ENCODE data around the gene CHRNE.
"Not testable (repeated sequence)": the region's sequence is repeated elsewhere in the genome, so short reads cannot be mapped to it uniquely, and the experiment has no call there.

Gene CHRNE

GRCh38 chr17:4906642-4907041 lies 3.7 kb upstream of the CHRNE start:
- DNase-seq: not testable (repeated sequence)

DNA sequence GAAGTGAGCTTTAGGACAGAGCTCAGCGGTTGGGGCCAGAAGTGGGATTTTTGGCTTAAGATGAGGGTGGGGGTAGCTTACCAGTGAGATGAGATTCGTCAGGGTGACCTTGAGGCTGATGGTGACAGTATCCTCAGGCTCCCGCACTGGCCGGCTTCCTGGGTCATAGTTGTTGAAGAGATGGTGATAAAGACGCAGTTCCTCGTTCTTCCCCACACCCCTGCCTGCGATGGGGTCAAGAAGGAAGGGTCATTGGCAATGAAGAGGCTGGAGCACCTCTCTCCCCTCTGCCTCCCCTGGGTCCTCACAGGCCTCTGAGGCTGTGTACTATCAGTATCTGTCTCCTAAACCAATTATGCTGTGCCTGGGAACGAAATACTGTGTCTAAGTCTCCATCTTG lies 358 bp downstream of the CHRNE start:
- DNase-seq: no peak

DNA sequence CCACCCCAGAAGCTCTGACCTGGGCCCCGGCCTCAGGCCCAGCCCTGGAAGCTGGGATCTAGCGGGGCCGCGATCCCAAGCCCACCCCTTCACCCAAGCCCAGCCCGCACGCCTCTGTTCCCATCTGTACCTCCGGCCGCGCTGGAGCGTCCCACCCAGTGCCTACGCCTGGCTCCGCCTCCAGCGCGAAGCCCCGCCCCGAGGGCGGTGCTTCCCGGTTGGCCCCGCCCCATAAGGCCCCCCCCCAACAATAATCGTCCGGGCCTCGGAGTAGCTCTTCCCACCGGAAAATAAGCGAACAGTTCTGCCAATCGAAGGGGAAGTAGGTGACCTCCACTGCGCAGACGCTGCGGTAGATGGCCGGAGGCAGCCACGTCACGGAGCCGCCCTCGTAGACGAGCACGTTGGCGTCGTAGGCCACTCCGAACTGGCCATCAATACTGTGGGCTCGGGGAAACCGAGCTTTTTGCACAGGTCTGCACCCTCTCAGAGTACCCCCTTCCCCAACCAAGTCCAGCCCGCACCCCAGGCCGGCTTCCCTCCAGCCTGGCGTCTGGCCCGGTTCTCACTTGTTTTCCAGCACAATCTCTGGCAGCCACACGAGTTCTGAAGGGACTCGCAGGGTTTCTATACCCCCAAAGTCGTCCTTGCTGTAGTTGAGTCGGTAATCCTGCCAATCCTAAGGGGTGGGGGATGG lies 1.1 kb downstream of the CHRNE start:
- DNase-seq: no peak

GRCh38 chr17:4901108-4901647 lies 1.7 kb downstream of the CHRNE start:
- no peak for DNase-seq

DNA sequence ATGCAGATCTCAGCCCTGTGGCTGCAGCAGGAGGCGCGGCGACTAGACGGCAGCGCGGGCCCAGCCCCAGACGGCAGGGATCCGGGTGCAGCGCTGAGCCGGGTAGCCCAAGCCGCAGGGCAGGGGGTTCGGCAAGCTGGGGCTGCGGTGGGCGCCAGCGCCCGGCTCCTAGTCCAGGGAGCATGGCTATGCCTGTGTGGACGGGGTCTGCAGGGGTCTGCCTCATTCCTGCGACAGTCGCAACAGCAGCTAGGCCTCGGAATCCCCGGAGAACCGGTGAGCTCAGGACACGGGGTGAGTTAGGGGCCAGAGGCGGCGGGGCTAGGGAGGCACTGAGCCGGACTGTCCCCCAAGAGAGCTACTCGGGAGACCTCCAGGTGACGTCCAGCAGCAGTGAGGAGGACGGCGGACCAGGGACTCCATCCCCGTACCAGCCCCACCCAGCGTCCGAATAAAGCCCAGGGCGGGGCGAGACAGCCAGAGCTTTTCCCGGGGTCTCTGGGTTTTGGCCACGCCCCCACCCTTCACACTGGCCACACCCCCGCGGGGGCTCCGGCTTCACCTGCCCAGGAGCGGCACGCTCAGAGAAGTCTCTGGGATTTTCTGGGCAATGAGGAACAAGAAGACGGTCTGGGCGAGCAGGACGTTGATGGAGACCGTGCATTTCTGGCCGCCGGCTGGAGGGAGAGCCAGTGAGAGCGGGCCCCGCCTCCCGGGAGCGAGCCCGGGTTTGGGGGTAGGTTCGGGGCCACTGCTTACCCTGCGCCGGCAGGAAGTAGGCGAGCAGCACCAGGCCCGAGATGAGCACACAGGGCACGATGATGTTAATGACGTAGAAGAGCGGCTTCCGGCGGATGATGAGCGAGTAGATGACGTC lies 2.4 kb downstream of the CHRNE start:
- no peak for DNase-seq

- peak; percentile 79 for DNase-seq
These were observed 3.3 kb downstream of the CHRNE start, which contains the start of gene C17orf107 for GRCh38 chr17:4899341-4900230. TSS of gene C17orf107 (plus strand) at chr17:4899536. CDS start at chr17:4899763, 227 bp downstream.

DNA sequence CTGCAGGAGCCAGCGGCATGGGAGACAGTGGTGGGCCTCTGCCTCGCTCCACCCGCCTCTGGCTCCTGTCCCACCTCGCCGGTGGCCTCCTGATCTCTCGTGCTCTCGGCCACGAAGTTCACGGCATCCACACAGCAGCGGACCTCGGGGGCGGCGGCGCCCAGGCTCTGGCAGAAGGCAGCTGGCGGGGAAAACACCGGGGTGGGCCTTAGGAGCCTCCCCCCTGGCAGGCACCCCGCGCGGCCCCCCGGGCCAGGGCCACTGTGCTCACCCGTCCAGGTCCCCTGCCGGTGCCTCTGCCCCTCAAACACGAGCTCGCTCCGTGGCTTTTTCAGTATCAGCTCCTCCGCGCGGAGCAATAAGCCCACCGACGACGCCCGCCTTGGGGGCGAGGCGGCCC lies 4.0 kb downstream of the CHRNE start:
- no peak for DNase-seq

DNA sequence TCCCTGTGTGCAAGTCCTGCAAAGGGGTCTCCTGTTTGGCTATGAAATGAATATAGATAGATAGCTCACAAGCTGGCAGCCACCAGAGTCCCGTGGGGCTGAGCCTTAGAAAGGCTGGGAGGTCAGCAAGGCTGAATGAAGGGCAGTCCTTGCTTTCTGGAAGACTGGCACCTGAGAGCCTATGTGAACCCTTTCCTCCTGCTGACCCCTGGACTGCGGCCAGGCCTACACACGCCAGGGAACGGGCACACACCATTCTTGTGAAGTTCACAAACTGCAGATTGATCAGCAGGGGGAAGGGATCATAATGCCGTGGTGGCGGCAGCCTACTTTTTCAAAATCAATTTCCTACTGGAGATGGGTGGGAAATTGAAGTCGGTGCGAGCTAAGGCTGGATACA lies 4.5 kb downstream of the CHRNE start:
- no peak for DNase-seq

DNA sequence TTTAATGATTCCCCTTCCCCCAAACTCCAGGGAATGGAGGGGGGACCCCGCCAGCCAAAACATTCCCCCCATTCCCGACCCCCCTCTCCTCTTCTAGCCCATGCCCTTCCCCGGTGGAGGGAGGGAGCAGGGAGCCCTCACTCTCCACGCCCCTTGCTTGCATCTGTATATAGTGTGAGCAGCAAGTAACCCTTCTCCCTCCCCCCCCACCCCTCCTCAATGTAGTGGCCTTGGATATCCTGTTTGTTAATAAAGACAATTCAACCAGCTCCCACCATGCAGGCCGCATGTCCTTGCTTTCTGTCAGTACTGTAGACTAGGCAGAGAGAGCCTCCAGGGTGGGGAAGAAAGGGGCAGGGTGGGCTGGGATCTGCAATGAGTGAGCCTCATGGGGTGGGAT lies 5.1 kb downstream of the CHRNE start:
- no peak for DNase-seq

- DNase-seq: no peak
These were observed 5.7 kb downstream of the CHRNE start for GRCh38 chr17:4897198-4897687.

DNA sequence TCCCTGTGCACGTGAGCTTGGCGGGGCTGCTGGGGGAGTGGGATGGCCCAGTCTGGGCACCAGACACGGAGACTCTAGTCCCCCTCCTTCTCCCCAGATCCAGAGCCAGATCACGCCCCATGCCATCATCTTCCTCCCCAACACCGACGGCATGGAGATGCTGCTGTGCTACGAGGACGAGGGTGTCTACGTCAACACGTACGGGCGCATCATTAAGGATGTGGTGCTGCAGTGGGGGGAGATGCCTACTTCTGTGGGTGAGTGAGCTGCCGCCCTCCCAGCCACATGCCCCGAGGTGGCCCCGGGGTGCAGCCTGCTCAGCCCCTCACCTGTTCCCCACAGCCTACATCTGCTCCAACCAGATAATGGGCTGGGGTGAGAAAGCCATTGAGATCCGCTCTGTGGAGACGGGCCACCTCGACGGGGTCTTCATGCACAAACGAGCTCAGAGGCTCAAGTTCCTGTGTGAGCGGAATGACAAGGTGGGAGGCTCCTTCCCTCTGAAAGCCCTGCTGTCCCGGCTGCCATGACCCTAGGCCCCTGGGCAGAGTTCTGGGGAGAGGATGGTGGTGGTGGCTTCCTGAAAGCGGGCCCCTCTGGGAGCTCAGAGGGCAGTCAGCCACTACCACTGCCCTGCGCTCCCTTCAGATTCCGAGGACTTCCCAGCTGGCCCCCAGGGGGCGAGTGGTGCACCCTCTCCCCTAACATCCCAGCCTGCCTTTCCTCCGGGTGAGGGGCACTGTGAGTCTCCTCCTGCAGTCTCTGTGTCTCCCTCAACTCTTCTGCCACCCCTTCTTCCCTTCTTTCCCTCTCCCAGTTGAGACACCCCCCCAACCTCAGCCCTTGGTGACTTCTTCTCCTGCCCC lies 6.3 kb downstream of the CHRNE start:
- no peak for DNase-seq

- DNase-seq: no peak
These were observed 7.1 kb downstream of the CHRNE start for GRCh38 chr17:4895657-4896331.

DNA sequence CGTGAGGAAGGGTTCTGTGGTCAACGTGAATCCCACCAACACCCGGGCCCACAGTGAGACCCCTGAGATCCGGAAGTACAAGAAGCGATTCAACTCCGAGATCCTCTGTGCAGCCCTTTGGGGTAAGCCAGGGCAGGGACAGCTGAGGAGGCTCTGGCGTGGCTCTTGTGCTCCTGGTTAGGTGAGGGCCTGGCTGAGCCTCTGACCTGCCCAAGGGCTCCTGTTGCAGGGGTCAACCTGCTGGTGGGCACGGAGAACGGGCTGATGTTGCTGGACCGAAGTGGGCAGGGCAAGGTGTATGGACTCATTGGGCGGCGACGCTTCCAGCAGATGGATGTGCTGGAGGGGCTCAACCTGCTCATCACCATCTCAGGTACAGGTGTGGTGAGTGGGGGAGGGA lies 7.8 kb downstream of the CHRNE start:
- no peak for DNase-seq

DNA sequence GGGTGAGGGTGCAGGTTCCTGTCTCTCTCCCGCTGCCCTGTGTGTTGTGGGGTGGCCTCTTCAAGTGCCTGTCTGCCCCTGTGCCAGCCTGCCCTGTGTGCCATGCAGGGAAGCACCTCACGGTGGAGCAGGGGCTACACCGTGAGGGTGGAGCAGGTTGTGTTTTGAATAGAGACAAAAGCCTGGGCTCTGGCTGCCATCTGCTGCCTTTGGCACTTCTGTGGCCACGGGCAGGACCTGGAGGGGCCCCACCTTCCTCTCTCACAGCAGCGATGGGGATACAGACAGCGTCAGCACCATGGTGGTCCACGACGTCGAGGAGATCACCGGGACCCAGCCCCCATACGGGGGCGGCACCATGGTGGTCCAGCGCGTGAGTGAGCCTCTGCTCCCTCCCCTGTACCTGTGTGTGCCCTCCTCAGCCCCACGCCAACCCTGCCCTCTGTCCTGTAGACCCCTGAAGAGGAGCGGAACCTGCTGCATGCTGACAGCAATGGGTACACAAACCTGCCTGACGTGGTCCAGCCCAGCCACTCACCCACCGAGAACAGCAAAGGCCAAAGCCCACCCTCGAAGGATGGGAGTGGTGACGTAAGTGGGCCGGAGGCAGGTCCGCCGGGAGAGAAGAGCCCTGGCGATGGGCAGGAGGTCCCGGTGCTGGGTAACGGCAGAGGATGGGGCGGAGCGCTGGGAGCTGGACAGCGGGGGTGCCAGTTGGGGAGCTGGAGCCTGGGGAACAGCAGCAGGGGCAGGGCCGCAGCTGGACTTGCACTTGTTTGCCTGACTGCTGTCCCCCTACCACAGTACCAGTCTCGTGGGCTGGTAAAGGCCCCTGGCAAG lies 9.0 kb downstream of the CHRNE start:
- no peak for DNase-seq

- DNase-seq: no peak
These were observed 9.6 kb downstream of the CHRNE start for GRCh38 chr17:4893272-4893671.

GRCh38 chr17:4892499-4893221 lies 10.2 kb downstream of the CHRNE start:
- no peak for DNase-seq

DNA sequence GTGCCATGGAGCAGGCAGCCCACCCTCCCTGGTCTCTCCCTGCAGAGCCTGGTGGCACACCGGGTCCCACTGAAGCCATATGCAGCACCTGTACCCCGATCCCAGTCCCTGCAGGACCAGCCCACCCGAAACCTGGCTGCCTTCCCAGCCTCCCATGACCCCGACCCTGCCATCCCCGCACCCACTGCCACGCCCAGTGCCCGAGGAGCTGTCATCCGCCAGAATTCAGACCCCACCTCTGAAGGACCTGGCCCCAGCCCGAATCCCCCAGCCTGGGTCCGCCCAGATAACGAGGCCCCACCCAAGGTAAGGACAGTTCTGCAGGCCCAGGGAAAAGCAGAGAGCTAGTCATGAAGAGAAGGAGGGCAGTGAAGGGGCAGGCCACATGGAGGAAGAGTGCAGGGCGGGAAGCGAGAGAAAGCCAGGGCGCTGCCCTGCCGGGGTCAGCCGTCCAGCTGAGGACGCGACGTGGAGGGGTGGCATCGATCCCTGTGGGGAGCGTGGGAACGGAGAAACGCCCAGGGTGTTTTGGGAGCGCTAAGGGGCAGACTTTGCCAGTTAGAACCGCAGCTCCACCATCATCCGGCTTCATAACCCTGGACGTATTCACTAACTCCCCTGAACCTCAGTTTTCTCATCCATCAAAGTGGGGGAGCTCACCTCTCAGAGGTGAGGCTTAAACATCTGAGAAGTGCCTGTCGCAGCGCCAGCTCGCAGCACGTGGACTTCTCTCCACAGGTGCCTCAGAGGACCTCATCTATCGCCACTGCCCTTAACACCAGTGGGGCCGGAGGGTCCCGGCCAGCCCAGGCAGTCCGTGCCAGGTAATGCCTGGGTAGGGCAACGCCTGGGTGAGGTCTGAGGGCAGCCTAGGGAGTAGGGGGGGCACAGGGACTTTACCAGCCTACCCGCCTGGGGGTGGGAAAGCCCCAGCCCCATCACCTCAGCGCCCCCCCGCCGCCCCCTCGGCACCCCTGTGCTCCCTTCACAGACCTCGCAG lies 11.2 kb downstream of the CHRNE start:
- DNase-seq: no peak

GRCh38 chr17:4887581-4887980 lies 15.3 kb downstream of the CHRNE start:
- DNase-seq: no peak

Measured in fibroblast of skin of abdomen (primary cell).